22Rv1 (cell line): ENCODE results near the gene PARP3.

Experiments used
- H3K27ac ChIP-seq: fragments of 450-650 bp; 2 replicates; pipeline ENCODE4 v1.5.1; 2017
- ZFX ChIP-seq: fragments of 450-650 bp; IDR thresholded peaks from 2 replicates; pipeline ENCODE4 v1.6.1; 2017; ENCODE audit warnings: antibody characterized with exemption, borderline replicate concordance
- TF ChIP-seq, protein P1 (sequence below): fragments of 450-650 bp; IDR thresholded peaks from 2 replicates; pipeline ENCODE4 v1.5.1; 2017; ENCODE audit warnings: mild to moderate bottlenecking

Gene PARP3

DNA sequence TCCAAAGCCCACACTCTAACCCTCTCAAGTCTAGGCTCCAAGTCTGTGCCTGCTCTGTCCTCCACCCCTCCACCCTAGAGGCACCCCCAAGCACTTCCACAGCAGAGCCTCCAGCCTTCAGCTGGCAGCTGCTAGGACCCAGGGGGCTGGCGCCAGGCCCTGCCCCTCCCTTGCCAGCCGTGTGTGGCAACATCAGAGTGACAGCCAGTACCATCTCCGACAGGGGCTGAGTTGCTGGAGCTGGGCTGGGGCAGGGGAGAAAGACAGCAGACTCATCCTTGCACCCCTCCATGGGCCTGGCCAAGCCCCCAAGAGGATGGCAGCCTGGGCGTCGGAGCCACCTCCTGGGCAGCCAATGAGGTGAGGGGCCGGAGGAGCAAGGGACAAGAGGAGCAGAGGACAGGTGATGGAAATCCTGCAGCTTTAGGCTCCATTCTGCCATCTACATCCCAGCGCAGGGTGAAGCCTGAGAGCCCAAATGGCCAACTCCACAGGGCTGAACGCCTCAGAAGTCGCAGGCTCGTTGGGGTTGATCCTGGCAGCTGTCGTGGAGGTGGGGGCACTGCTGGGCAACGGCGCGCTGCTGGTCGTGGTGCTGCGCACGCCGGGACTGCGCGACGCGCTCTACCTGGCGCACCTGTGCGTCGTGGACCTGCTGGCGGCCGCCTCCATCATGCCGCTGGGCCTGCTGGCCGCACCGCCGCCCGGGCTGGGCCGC is 13.2 kb downstream of the PARP3 start, which contains the start of gene GPR62:
Gene GPR62, plus strand, starts transcription at position 207 of the 718 bp plus-strand sequence. Its CDS starts 272 bp downstream, at position 479.
- H3K27ac ChIP-seq = no peak within 1 kb of the TSS
- TF ChIP-seq, protein P1, sequence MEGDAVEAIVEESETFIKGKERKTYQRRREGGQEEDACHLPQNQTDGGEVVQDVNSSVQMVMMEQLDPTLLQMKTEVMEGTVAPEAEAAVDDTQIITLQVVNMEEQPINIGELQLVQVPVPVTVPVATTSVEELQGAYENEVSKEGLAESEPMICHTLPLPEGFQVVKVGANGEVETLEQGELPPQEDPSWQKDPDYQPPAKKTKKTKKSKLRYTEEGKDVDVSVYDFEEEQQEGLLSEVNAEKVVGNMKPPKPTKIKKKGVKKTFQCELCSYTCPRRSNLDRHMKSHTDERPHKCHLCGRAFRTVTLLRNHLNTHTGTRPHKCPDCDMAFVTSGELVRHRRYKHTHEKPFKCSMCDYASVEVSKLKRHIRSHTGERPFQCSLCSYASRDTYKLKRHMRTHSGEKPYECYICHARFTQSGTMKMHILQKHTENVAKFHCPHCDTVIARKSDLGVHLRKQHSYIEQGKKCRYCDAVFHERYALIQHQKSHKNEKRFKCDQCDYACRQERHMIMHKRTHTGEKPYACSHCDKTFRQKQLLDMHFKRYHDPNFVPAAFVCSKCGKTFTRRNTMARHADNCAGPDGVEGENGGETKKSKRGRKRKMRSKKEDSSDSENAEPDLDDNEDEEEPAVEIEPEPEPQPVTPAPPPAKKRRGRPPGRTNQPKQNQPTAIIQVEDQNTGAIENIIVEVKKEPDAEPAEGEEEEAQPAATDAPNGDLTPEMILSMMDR = no peak
- TF ChIP-seq ZFX = no peak

DNA sequence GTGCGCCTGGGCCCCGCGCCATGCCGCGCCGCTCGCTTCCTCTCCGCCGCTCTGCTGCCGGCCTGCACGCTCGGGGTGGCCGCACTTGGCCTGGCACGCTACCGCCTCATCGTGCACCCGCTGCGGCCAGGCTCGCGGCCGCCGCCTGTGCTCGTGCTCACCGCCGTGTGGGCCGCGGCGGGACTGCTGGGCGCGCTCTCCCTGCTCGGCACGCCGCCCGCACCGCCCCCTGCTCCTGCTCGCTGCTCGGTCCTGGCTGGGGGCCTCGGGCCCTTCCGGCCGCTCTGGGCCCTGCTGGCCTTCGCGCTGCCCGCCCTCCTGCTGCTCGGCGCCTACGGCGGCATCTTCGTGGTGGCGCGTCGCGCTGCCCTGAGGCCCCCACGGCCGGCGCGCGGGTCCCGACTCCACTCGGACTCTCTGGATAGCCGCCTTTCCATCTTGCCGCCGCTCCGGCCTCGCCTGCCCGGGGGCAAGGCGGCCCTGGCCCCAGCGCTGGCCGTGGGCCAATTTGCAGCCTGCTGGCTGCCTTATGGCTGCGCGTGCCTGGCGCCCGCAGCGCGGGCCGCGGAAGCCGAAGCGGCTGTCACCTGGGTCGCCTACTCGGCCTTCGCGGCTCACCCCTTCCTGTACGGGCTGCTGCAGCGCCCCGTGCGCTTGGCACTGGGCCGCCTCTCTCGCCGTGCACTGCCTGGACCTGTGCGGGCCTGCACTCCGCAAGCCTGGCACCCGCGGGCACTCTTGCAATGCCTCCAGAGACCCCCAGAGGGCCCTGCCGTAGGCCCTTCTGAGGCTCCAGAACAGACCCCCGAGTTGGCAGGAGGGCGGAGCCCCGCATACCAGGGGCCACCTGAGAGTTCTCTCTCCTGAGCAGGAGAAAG is 14.0 kb downstream of the PARP3 start:
- no peak for TF ChIP-seq ZFX
- TF ChIP-seq, protein P1 = no peak; the same call in 1 of the 2 replicates
- no peak overlapping the region for H3K27ac ChIP-seq

DNA sequence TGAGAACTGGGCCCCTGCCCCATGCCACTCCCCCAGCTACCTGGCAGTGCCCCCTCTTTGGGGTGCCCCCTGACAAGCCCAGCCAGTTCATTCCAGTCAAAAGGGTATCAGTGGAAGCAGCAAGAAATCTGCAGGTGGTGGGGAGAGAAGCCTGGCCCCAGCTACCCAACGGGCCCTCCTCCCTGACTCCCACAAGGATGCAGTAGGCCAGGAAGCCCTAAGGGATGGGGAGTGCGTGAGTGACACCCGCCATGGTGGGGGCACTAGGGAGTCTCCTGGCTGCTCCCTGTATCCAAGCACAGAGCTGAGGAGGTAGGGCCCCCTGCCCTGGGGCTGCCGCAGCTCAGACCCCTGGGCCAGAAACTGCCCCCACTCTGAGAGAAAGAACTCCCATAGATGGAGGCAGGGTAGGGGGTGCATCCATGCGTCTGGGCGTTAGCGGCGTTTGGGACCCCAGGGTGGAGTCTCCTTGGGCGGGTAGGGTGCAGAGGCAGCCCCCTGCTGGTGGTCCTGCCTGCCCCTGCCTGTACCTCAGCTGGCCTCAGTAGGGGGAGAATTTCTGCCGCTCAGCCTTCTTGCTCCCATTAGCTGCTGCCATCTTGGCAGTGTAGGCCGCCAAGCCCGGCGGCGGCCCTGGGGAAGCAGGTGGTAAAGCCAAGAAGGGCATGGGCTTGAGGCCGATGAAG is 15.5 kb downstream of the PARP3 start:
- TF ChIP-seq, protein P1 = no peak
- no peak for TF ChIP-seq ZFX
- no peak overlapping the region for H3K27ac ChIP-seq

DNA sequence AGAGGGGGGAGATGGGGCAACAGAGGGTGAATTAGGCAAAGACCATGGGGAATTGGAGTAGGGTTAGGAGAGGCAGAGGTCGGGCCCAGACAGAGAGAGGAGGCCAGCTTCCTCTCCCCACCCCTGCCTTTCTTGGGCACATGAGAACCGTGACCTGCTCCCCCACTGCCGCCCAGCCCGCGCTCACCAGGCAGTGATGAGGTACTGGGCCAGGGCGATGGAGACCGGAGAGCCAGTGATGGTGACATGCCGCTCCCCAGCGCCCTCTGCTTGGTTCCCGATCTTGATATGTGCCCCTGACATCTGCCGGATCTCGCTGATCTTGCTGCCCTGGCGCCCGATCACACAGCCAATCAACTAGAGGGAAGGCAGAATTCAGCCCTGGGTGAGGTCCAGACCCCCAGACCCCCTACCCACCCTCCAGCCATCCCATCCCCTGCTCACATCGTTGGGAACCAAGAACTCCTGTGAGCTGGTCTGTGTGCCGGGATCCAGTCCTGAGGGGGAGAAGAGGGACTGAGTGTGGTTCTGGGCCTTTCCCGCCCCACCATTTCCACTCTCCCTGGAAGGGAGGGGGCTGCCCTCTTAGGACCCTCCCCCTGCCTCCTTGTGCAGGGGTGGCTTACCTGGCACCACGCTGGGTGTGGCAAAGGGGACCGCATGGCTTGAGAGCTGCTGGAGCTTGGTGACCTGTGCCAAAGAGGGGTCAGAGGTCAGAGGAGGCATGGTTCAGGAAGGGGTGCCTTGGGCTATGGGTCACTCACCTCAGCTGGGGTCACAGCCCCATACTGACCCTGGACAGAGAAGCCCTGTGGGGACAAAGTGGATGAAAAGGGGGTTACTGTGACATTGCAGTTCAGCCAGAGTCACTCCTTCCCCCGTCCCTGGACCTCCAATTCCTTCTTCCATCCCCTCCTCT is 16.7 kb downstream of the PARP3 start:
- H3K27ac ChIP-seq = no peak overlapping the region
- no peak for TF ChIP-seq ZFX
- TF ChIP-seq, protein P1 = no peak

DNA sequence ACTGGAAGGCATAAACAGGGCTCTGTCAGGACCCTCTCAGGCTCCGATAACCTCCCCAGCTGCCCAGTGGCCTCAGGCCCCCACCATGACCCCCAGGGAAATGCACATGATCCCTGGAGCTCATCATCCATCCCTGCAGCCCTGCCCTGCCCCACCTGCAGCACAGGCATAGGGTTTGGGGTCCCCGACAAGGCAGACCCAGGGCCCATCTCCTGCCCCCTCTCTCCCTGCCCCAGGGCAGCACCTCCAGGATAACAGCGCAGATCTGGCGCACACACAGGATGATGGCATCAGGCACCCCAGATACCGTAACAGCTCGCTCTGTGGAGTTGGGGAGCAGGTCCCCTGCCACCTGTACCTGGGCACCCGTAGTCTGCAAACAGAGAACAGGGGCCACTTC is 17.5 kb downstream of the PARP3 start:
- no peak overlapping the region for H3K27ac ChIP-seq
- TF ChIP-seq, protein P1 = no peak
- TF ChIP-seq ZFX = no peak

DNA sequence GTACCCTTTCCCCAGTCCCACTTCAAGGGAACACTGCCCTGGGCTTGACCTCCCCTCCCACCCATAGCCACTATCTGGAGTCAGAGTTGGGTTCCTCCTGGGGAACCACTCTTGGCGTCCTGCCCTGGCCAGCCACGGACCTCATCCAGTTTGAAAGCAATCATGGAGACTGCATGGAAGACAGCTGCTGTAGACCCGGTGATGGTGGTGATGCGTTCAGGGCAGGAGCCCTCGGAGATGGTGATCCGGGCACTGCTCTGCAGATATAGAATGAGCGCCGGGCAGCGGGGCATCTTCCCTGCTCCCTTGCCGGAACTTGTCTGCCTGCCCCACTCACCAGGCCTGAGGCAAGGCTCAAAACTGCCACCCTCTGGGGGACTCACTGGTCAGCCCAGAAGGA is 18.2 kb downstream of the PARP3 start:
- no peak overlapping the region for H3K27ac ChIP-seq
- no peak for TF ChIP-seq ZFX
- TF ChIP-seq, protein P1 = no peak
